ENCODE measurements around the gene ARHGAP9.

DNA sequence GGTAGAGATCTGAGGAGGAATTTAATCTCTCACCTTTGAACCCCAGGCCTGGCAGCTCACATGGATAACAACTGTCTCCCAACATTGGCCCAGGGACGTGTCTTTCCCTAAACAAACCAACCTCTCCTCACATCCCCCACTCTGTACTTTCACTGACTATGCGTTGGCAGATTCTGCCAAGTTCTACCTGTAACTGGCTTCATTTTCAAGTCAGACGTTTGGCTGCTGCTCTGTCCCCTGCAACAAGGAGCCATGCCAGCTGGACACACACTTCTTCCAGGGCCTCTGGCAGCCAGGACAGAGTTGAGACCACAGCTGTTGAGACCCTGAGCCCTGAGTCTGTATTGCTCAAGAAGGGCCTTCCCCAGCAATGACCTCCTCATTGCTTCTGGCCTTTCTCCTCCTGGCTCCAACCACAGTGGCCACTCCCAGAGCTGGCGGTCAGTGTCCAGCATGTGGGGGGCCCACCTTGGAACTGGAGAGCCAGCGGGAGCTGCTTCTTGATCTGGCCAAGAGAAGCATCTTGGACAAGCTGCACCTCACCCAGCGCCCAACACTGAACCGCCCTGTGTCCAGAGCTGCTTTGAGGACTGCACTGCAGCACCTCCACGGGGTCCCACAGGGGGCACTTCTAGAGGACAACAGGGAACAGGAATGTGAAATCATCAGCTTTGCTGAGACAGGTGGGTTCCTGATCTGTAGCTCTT, 45.0 kb downstream of the ARHGAP9 start, which contains the start of gene INHBC:
- TF ChIP-seq POLR2A (IDR thresholded peaks at IDR 0.05) = peak; percentile 72
- TF ChIP-seq, protein P1, sequence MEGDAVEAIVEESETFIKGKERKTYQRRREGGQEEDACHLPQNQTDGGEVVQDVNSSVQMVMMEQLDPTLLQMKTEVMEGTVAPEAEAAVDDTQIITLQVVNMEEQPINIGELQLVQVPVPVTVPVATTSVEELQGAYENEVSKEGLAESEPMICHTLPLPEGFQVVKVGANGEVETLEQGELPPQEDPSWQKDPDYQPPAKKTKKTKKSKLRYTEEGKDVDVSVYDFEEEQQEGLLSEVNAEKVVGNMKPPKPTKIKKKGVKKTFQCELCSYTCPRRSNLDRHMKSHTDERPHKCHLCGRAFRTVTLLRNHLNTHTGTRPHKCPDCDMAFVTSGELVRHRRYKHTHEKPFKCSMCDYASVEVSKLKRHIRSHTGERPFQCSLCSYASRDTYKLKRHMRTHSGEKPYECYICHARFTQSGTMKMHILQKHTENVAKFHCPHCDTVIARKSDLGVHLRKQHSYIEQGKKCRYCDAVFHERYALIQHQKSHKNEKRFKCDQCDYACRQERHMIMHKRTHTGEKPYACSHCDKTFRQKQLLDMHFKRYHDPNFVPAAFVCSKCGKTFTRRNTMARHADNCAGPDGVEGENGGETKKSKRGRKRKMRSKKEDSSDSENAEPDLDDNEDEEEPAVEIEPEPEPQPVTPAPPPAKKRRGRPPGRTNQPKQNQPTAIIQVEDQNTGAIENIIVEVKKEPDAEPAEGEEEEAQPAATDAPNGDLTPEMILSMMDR (IDR thresholded peaks at IDR 0.05) = no peak
